GM19035 (cell line): ENCODE measurements around the gene INHA.
A peak's percentile ranks its signal among the peaks of the same experiment; 100 is the strongest.

Experiments
- ATAC-seq: cut with Tn5 transposase; IDR thresholded peaks from one replicate; pipeline ENCODE4 v1.9.1; 2021; ENCODE audit not compliant: unreplicated experiment

The INHA gene

GRCh38 chr2:219539926-219540678 is 32.0 kb upstream of the INHA start:
- ATAC-seq, result no peak

- ATAC-seq, result no peak
Observed at GRCh38 chr2:219540784-219541504, 31.2 kb upstream of the INHA start.

- peak; percentile 47 for ATAC-seq
Observed at GRCh38 chr2:219541611-219542180, 30.4 kb upstream of the INHA start.

- ATAC-seq, result peak; percentile 40
Observed at GRCh38 chr2:219542931-219543595, 29.0 kb upstream of the INHA start.

- peak; percentile 72 for ATAC-seq
Observed at GRCh38 chr2:219543596-219544358, 28.3 kb upstream of the INHA start, which contains the start of the genes CHPF and TMEM198. CHPF (minus strand) TSS chr2:219543809; CDS start chr2:219543538, 271 bp downstream. TMEM198 (plus strand) TSS chr2:219544028; CDS start chr2:219544728, 700 bp downstream.

GRCh38 chr2:219544567-219544966 is 27.5 kb upstream of the INHA start:
- ATAC-seq, result no peak

- ATAC-seq, result no peak
Observed at GRCh38 chr2:219545295-219545942, 26.7 kb upstream of the INHA start.

- no peak for ATAC-seq
Observed at GRCh38 chr2:219545943-219546352, 26.2 kb upstream of the INHA start.

- ATAC-seq, result no peak
Observed at GRCh38 chr2:219547621-219548020, 24.5 kb upstream of the INHA start.

- ATAC-seq, result no peak
Observed at GRCh38 chr2:219548990-219549389, 23.1 kb upstream of the INHA start.

GRCh38 chr2:219549619-219550018 is 22.5 kb upstream of the INHA start:
- ATAC-seq, result no peak

- peak; percentile 9 for ATAC-seq
Observed at GRCh38 chr2:219551441-219552381, 20.4 kb upstream of the INHA start.

- peak; percentile 92 for ATAC-seq
Observed at GRCh38 chr2:219552382-219553167, 19.5 kb upstream of the INHA start.

GRCh38 chr2:219553168-219553417 is 19.0 kb upstream of the INHA start:
- no peak for ATAC-seq

GRCh38 chr2:219553463-219553963 is 18.6 kb upstream of the INHA start:
- ATAC-seq, result no peak

- ATAC-seq, result no peak
Observed at GRCh38 chr2:219554350-219554749, 17.8 kb upstream of the INHA start.

- no peak for ATAC-seq
Observed at GRCh38 chr2:219555956-219556355, 16.2 kb upstream of the INHA start.

- ATAC-seq, result no peak
Observed at GRCh38 chr2:219556413-219556812, 15.7 kb upstream of the INHA start.
